ENCODE results near the gene BACE2. TPM values are rescaled to one million over a fixed set of nuclear protein-coding genes. Genes with fewer than 3 reads are reported as not detected.

The BACE2 gene
- total RNA-seq, 1 experiment from 2014 or later = 21.3 TPM

- intact Hi-C loops (cut with micrococcal nuclease) = loop anchor here (5.0 to 10.0 kb wide), 3 partner anchors 89 to 596 kb away; partner anchors contain the start of gene RIPK4
- peak; percentile 52 for DNase-seq (ENCODE audit: unreplicated experiment)
- CTCF ChIA-PET = interaction anchor here (0.5 to 3.7 kb wide), 12 partner anchors 9 to 1481 kb away, joined by 3 to 17 read pairs (median 4); no protein-coding TSS in a partner anchor
- Mint-ChIP-seq H3K4me3 (ENCODE audit: unreplicated experiment) (peak overlapping the region; percentile 83), H3K27ac (ENCODE audit: low read depth, unreplicated experiment) (peak overlapping the region; percentile 58), H3K4me1 (ENCODE audit: insufficient read depth, unreplicated experiment) (peaks cover 39% of the 10 kb centered on the region), H3K9me3 (ENCODE audit: unreplicated experiment) (no peaks in the 10 kb centered on the region), H3K36me3 (ENCODE audit: insufficient read depth, unreplicated experiment) (no peaks in the 10 kb centered on the region), H3K27me3 (ENCODE audit: insufficient read depth, unreplicated experiment) (no peaks in the 10 kb centered on the region)
- BruUV-seq (replicated peaks) = no TSS peak
- no peak for TF ChIP-seq CTCF (IDR thresholded peaks at IDR 0.05; ENCODE audit: unreplicated experiment)
- POLR2A ChIA-PET = interaction anchor here (0.6 to 2.5 kb wide), 7 partner anchors 14 to 943 kb away, joined by 3 to 8 read pairs (median 3); partner anchors contain the start of gene PRDM15
Measured at GRCh38 chr21:41168391-41169257, 664 bp downstream of the BACE2 start.

- CTCF ChIA-PET = interaction anchor here (0.5 to 3.7 kb wide), 8 partner anchors 13 to 427 kb away, joined by 3 to 17 read pairs (median 4); no protein-coding TSS in a partner anchor
- H3K9me3 Mint-ChIP-seq (ENCODE audit: unreplicated experiment) = no peaks in the 10 kb centered on the region
- BruUV-seq (replicated peaks) = no TSS peak
- DNase-seq (ENCODE audit: unreplicated experiment) = no peak
- H3K36me3 Mint-ChIP-seq (ENCODE audit: insufficient read depth, unreplicated experiment) = no peaks in the 10 kb centered on the region
- no peaks in the 10 kb centered on the region for H3K27me3 Mint-ChIP-seq (ENCODE audit: insufficient read depth, unreplicated experiment)
- POLR2A ChIA-PET = interaction anchor here (0.7 to 2.5 kb wide), 6 partner anchors 13 to 710 kb away, joined by 3 to 8 read pairs (median 3); partner anchors contain the start of gene PRDM15
- peak overlapping the region; percentile 83 for H3K4me3 Mint-ChIP-seq (ENCODE audit: unreplicated experiment)
- TF ChIP-seq CTCF (IDR thresholded peaks at IDR 0.05; ENCODE audit: unreplicated experiment) = no peak
- H3K27ac Mint-ChIP-seq (ENCODE audit: low read depth, unreplicated experiment) = peak overlapping the region; percentile 58
- peaks cover 39% of the 10 kb centered on the region for H3K4me1 Mint-ChIP-seq (ENCODE audit: insufficient read depth, unreplicated experiment)
- intact Hi-C loops (cut with micrococcal nuclease) = loop anchor here (5.0 to 10.0 kb wide), 3 partner anchors 88 to 596 kb away; partner anchors contain the start of gene RIPK4
Measured at GRCh38 chr21:41169258-41169576, 1.3 kb downstream of the BACE2 start.

- Mint-ChIP-seq H3K36me3 (ENCODE audit: insufficient read depth, unreplicated experiment) (no peaks in the 10 kb centered on the region), H3K27ac (ENCODE audit: low read depth, unreplicated experiment) (no peak overlapping the region), H3K27me3 (ENCODE audit: insufficient read depth, unreplicated experiment) (no peaks in the 10 kb centered on the region), H3K4me3 (ENCODE audit: unreplicated experiment) (peak overlapping the region; percentile 83), H3K4me1 (ENCODE audit: insufficient read depth, unreplicated experiment) (peaks cover 38% of the 10 kb centered on the region), H3K9me3 (ENCODE audit: unreplicated experiment) (no peaks in the 10 kb centered on the region)
- intact Hi-C loops (cut with micrococcal nuclease) = loop anchor here (5.0 to 10.0 kb wide), 3 partner anchors 88 to 595 kb away; partner anchors contain the start of gene RIPK4
- peak; percentile 36 for DNase-seq (ENCODE audit: unreplicated experiment)
- BruUV-seq (replicated peaks) = TSS peak; percentile 29
- no peak for TF ChIP-seq CTCF (IDR thresholded peaks at IDR 0.05; ENCODE audit: unreplicated experiment)
- CTCF ChIA-PET = interaction anchor here (0.6 to 3.7 kb wide), 14 partner anchors 13 to 599 kb away, joined by 3 to 17 read pairs (median 4); no protein-coding TSS in a partner anchor
- POLR2A ChIA-PET = interaction anchor here (0.7 to 2.5 kb wide), 6 partner anchors 13 to 1749 kb away, joined by 3 to 8 read pairs (median 3); no protein-coding TSS in a partner anchor
Measured at GRCh38 chr21:41169701-41170100, 1.7 kb downstream of the BACE2 start.

- H3K27me3 Mint-ChIP-seq (ENCODE audit: insufficient read depth, unreplicated experiment) = no peaks in the 10 kb centered on the region
- intact Hi-C loops (cut with micrococcal nuclease) = no loop called here
- peak; percentile 71 for DNase-seq (ENCODE audit: unreplicated experiment)
- H3K36me3 Mint-ChIP-seq (ENCODE audit: insufficient read depth, unreplicated experiment) = no peaks in the 10 kb centered on the region
- CTCF ChIA-PET = interaction anchor here (0.6 to 3.7 kb wide), 16 partner anchors 8 to 665 kb away, joined by 3 to 17 read pairs (median 4); no protein-coding TSS in a partner anchor
- peaks cover 30% of the 10 kb centered on the region for H3K4me1 Mint-ChIP-seq (ENCODE audit: insufficient read depth, unreplicated experiment)
- no peaks in the 10 kb centered on the region for H3K9me3 Mint-ChIP-seq (ENCODE audit: unreplicated experiment)
- peak overlapping the region; percentile 88 for H3K27ac Mint-ChIP-seq (ENCODE audit: low read depth, unreplicated experiment)
- H3K4me3 Mint-ChIP-seq (ENCODE audit: unreplicated experiment) = peak overlapping the region; percentile 47
- no TSS peak for BruUV-seq (replicated peaks)
- TF ChIP-seq CTCF (IDR thresholded peaks at IDR 0.05; ENCODE audit: unreplicated experiment) = peak; percentile 71
- POLR2A ChIA-PET = interaction anchor here (0.6 to 2.5 kb wide), 4 partner anchors 11 to 113 kb away, joined by 3 to 9 read pairs (median 8); no protein-coding TSS in a partner anchor
Measured at GRCh38 chr21:41170442-41170841, 2.5 kb downstream of the BACE2 start.
